Thymus (tissue), 11 donors: ENCODE results near the gene ZSCAN23. TPM values are rescaled to one million over a fixed set of nuclear protein-coding genes. Genes with fewer than 3 reads are reported as not detected.
"Not testable (repeated sequence)": the region's sequence is repeated elsewhere in the genome, so short reads cannot be mapped to it uniquely, and the experiment has no call there.

Experiments
- DNase-seq, 9 donors: peaks; one replicate each; pipeline ENCODE4 v3.0.0-alpha.2; 2013; ENCODE audit warnings: low spot score in 9 of 9, low read depth in 6 of 9, missing footprints in 1 of 9
- H3K27ac ChIP-seq, 2 donors: one replicate each; pipeline ENCODE4 v1.5.1; 2013; ENCODE audit warnings: control low read depth in 1 of 2, low read depth in 1 of 2, low read length in 1 of 2, mild to moderate bottlenecking in 1 of 2, moderate library complexity in 1 of 2
- H3K27me3 ChIP-seq, 2 donors: one replicate each; pipeline ENCODE4 v1.5.1; 2013; ENCODE audit warnings: low read length in 1 of 2; ENCODE audit not compliant: control insufficient read depth in 2 of 2, insufficient read depth in 1 of 2
- H3K36me3 ChIP-seq, 2 donors: one replicate each; pipeline ENCODE4 v1.5.1; 2013; ENCODE audit warnings: low read length in 1 of 2, mild to moderate bottlenecking in 1 of 2, moderate library complexity in 1 of 2; ENCODE audit not compliant: control insufficient read depth in 2 of 2, insufficient read depth in 2 of 2
- H3K4me1 ChIP-seq, 2 donors: one replicate each; pipeline ENCODE4 v1.5.1; 2013; ENCODE audit warnings: low read length in 2 of 2; ENCODE audit not compliant: control insufficient read depth in 2 of 2, insufficient read depth in 2 of 2
- H3K4me3 ChIP-seq, 2 donors: one replicate each; pipeline ENCODE4 v1.5.1; 2013; ENCODE audit warnings: low read length in 2 of 2, control low read depth in 1 of 2, mild to moderate bottlenecking in 1 of 2
- H3K9me3 ChIP-seq, 2 donors: one replicate each; pipeline ENCODE4 v1.5.1; 2013; ENCODE audit warnings: low read length in 1 of 2, mild to moderate bottlenecking in 1 of 2; ENCODE audit not compliant: control insufficient read depth in 2 of 2, insufficient read depth in 1 of 2
- WGBS: extraction: QIAGEN DNeasy Blood & Tissue Kit; methylation state at CpG from one replicate; pipeline ENCODE4 v1.1.7; 2013; 5-methylcytosine and 5-hydroxymethylcytosine counted together
- polyA plus RNA-seq: library from polyadenylated mRNA; stranded (reverse); fragments of 200-250 nt; gene quantifications from one replicate; pipeline ENCODE4 v1.2.3, GENCODE V29; 2013
- total RNA-seq: library from RNA; stranded (reverse); fragments of 120-200 nt; gene quantifications from one replicate; pipeline ENCODE4 v1.2.4, GENCODE V29; 2013
- donor health status: healthy.

The ZSCAN23 gene
- total and polyA plus RNA-seq, 2 donors: 0.30 to 2.3 TPM

DNA sequence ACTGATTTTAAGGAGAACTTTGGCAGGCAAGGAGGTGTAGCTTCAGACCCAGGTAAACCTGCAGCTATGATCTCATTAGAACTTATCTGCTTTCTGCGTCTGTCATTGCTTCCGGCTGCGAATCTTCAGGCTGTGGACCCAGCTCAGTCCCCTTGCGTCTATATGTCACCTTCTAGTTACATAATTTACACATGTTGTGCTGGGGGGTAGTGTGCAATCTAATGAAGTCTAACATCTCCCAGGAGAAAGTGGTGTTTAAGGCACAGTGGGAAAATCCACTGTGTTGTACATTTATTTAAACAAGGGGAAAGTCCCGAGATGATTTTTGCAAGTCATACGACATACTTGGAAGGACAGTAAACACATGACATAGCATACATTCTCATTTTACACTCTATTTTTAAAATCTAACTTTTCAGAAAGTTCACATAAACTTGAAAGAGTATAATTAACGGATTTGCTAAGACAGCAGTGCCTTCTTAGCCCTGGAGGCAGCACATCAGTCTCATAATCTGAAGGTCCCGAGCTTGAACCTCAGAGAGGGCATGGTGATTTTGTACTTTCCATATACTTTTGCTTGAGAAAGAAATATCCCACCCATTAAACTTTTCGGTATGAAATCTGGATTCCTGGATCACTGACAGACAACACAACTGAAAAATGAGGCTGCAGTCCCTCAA is 37.1 kb upstream of the ZSCAN23 start:
- Histone ChIP-seq H3K4me1 (no peaks in the 10 kb centered on the region), H3K4me3 (no peak overlapping the region), H3K27me3 (peaks cover 6 to 48% of the 10 kb centered on the region in 2 donors), H3K36me3 (no peaks in the 10 kb centered on the region), H3K27ac (no peak overlapping the region), H3K9me3 (no peaks in the 10 kb centered on the region)
- WGBS: 81% methylated on average over 9 of the region's 9 CpGs
- DNase-seq: no peak

DNA sequence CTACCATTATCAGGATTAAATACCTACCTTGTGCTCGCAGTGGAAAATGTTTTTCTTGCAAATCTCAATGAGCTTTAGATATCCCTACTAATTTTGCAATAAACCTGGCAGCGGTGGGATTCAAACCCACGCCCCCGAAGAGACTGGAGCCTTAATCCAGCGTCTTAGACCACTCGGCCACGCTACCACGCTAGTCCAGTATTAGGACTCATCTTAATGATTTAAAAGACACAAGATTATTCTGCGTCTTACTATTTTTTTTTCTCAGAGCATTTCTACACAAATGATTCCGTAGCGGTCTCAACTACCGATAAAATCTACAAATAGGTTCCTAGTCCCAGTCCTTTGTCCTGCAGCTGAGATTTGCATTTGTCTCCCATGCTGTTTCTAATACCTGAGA is 35.2 kb upstream of the ZSCAN23 start:
- Histone ChIP-seq H3K27me3 (peaks cover 14 to 62% of the 10 kb centered on the region in 2 donors), H3K36me3 (no peaks in the 10 kb centered on the region), H3K27ac (no peak overlapping the region), H3K4me3 (no peak overlapping the region), H3K9me3 (no peaks in the 10 kb centered on the region), H3K4me1 (no peaks in the 10 kb centered on the region)
- no peak for DNase-seq
- 59% methylated on average over 12 of the region's 12 CpGs for WGBS

DNA sequence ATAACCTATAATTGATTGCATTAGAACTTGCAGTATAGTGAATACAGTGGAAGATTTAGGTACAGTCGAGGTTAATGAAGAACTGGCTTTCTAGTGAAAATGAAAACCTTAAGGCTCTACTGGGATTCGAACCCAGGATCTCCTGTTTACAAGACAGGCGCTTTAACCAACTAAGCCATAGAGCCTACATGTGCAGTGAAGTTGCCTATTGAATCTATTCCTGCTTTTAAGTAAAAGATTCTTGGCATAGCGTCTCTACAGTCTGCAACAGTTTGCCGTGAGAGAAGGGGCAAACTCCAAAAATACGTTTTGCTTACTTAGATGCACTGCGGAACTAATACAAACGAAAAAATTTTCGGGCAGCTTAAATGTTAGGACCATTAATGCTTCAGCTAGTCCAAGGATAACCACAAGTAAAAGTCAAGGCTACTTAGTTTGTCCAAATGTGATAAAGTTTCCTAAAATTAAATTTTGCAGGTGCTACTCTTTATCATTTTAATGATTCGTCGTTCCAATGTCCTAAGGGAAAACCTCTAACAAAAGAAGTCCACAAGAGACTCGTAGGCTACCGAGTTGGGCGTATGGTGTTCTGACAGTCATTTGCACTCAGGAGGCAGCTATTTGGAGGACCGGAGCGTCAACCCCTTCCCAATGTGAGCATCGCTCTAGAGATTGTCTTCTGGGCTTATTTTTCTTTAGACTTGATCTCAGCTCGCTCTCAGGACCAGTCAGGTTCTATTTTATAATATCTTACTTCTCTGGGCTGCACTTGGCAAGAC is 31.3 kb upstream of the ZSCAN23 start:
- 8% methylated on average over 18 of the region's 18 CpGs for WGBS
- Histone ChIP-seq H3K9me3 (no peaks in the 10 kb centered on the region), H3K4me3 (no peak overlapping the region), H3K36me3 (no peaks in the 10 kb centered on the region), H3K4me1 (no peaks in the 10 kb centered on the region), H3K27ac (no peak overlapping the region), H3K27me3 (peaks cover 13 to 44% of the 10 kb centered on the region in 2 donors)
- DNase-seq: peak in 4 of 9 donors; percentile 4 to 61 (median 18)

DNA sequence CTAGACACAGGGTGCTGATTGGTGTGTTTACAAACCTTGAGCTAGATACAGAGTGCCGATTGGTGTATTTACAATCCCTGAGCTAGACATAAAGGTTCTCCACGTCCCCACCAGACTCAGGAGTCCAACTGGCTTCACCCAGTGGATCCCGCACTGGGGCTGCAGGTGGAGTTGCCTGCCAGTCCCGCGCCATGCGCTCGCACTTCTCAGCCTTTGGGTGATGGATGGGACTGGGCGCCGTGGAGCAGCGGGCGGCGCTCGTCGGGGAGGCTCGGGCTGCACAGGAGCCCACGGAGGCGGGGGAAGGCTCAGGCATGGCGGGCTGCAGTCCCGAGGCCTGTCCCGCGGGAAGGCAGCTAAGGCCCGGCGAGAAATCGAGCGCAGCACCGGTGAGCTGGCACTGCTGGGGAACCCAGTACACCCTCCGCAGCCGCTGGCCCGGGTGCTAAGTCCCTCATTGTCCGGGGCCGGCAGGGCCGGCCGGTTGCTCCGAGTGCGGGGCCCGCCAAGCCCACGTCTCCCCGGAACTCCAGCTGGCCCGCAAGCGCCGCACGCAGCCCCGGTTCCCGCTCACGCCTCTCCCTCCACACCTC is 26.0 kb upstream of the ZSCAN23 start:
- H3K4me3 ChIP-seq, H3K4me1 ChIP-seq, H3K27me3 ChIP-seq, H3K9me3 ChIP-seq, H3K36me3 ChIP-seq, DNase-seq, H3K27ac ChIP-seq: not testable (repeated sequence)
- 95% methylated on average over 45 of the region's 45 CpGs for WGBS

DNA sequence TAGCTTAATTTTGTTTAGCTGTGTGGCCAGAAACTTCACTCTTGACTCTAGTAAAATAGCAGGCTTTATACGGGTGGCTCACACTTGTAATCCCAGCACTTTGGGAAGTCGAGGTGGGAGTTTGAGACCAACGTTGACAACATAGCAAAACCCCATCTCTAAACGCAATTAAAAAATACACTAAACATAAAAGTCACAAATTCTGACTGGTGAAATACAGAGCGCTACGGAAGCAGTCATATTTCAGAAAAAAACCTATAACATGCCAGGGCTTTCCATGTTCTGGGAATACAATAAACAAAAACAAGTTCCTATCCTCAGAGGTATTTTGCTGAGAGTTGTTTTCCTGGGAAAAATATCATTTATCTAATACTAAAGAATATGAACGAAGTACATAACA is 24.8 kb upstream of the ZSCAN23 start:
- H3K27ac ChIP-seq: no peak overlapping the region
- no peak for DNase-seq
- 80% methylated on average over 7 of the region's 7 CpGs for WGBS
- no peaks in the 10 kb centered on the region for H3K36me3 ChIP-seq
- H3K9me3 ChIP-seq: peaks cover 0 to 5% of the 10 kb centered on the region in 2 donors
- no peaks in the 10 kb centered on the region for H3K27me3 ChIP-seq
- no peaks in the 10 kb centered on the region for H3K4me1 ChIP-seq
- no peak overlapping the region for H3K4me3 ChIP-seq

DNA sequence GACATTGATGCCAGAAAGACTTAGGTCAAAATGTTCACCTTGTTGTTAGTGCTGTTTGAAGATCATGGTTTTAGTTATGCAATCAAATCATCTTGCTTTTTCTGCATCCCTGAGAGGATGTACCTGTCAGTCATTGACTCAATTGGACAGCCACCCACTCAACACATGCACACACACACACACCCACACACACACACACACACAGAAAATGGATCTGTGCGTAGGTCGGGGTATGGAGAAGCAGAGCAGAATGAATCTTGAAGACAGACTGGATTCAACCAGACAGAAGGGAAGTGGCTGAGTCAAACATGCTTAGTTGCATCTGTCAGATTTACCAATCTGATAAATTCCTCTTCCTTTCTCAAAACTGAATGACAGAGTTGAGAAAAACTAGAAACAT is 19.1 kb upstream of the ZSCAN23 start:
- H3K36me3 ChIP-seq: no peaks in the 10 kb centered on the region
- no peak overlapping the region for H3K4me3 ChIP-seq
- DNase-seq: peak in 3 of 9 donors; percentile 29 to 59 (median 31)
- no peaks in the 10 kb centered on the region for H3K9me3 ChIP-seq
- WGBS: 32% methylated on average over 2 of the region's 2 CpGs
- H3K4me1 ChIP-seq: no peaks in the 10 kb centered on the region
- H3K27me3 ChIP-seq: peaks cover 0 to 8% of the 10 kb centered on the region in 2 donors
- H3K27ac ChIP-seq: no peak overlapping the region

DNA sequence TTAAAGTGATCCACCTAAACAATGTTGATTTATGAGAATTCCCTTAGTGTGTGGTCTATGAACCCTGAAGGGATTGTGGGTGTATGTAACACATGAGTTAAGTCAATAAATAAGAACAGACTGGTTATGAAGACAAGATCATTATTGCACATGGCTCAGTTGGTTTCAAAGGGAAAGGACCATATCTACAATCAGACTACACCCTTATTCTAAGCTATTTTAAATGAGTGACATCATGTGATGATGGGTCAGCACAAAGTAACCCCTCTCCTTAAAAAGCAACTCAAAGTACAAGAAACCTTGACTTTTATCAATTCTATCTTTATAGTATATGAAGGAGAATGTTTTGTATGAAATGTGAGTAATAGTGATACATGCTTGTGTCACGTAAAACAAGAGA is 15.3 kb upstream of the ZSCAN23 start:
- H3K4me3 ChIP-seq: no peak overlapping the region
- H3K4me1 ChIP-seq: no peaks in the 10 kb centered on the region
- 88% methylated on average over 1 of the region's 1 CpG for WGBS
- H3K36me3 ChIP-seq: no peaks in the 10 kb centered on the region
- peaks cover 0 to 11% of the 10 kb centered on the region in 2 donors for H3K27me3 ChIP-seq
- H3K27ac ChIP-seq: no peak overlapping the region
- DNase-seq: no peak
- no peaks in the 10 kb centered on the region for H3K9me3 ChIP-seq

DNA sequence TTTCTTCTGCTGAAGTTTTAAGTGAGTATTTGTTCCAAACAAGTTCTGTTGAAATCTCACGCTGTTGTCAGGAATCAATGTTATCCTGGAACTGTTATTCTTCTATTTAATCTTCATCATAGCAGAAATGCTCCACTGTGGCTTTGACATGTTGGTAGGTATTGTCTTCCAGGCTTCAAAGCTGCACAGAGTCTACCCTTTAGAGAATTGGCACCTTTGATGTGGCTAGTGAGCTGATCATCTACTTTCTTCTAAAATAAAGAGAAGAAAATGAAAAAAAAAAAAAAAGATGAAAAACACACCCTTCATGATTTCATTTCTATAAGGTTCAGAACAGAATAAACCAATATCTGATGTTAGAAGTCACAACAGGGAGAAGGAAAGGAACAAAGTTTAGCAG is 5.8 kb upstream of the ZSCAN23 start:
- Histone ChIP-seq H3K9me3 (peaks cover 0 to 10% of the 10 kb centered on the region in 2 donors), H3K27me3 (peaks cover 15% of the 10 kb centered on the region in 2 donors), H3K36me3 (no peaks in the 10 kb centered on the region), H3K27ac (no peak overlapping the region), H3K4me3 (no peak overlapping the region), H3K4me1 (peaks cover 4 to 6% of the 10 kb centered on the region in 2 donors)
- 90% methylated on average over 1 of the region's 1 CpG for WGBS
- DNase-seq: peak in 3 of 9 donors; percentile 25 to 75 (median 41)

DNA sequence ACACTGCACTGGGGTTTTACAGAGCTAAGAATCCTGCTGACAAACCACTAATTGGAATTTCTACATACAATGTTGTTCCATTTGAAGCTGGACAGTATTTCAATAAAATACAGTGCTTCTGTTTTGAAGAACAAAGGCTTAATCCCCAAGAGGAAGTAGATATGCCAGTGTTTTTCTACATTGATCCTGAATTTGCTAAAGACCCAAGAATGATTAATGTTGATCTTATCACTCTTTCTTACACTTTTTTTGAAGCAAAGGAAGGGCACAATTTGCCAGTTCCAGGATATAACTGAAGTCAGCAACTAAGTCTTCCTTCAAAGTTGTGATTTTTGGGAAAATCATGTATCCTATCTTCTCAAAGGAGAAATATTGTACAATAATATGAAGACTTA is 4.2 kb upstream of the ZSCAN23 start:
- DNase-seq, H3K36me3 ChIP-seq, H3K4me1 ChIP-seq, H3K27ac ChIP-seq: not testable (repeated sequence)
- H3K9me3 ChIP-seq: peaks cover 2 to 13% of the 10 kb centered on the region in 2 donors
- H3K4me3 ChIP-seq: peak overlapping the region in 1 of 2 donors; percentile 47
- H3K27me3 ChIP-seq: peaks cover 15 to 20% of the 10 kb centered on the region in 2 donors
